Heart right ventricle (tissue), 16 donors: Measurements from ENCODE around the gene NKIRAS2. TPM values are rescaled to one million over a fixed set of nuclear protein-coding genes. Genes with fewer than 3 reads are reported as not detected.

Experiments used
- ATAC-seq, 8 donors: fragments of 200-7000 bp; cut with Tn5 transposase; one replicate each; pipeline ENCODE4 v1.9.1; 2020; ENCODE audit warnings: mild to moderate bottlenecking in 8 of 8, moderate library complexity in 8 of 8, moderate number of reproducible peaks in 1 of 8
- DNase-seq, 2 donors: peaks; one replicate each; pipeline ENCODE4 v3.0.0-alpha.2; 2020
- H3K27ac ChIP-seq, 10 donors: fragments of 200-600 bp; sonication (generic) in 2 of 10; one replicate each; pipeline versions ENCODE4 v1.5.0 to v1.8.0; 2020 to 2022; ENCODE audit warnings: mild to moderate bottlenecking in 3 of 10
- H3K27me3 ChIP-seq, 7 donors: fragments of 200-600 bp; one replicate each; pipeline ENCODE4 v1.8.0; 2021 to 2022; ENCODE audit warnings: mild to moderate bottlenecking in 2 of 7
- H3K36me3 ChIP-seq, 9 donors: fragments of 200-600 bp; sonication (generic) in 1 of 9; one replicate each; pipeline versions ENCODE4 v1.5.0 to v1.8.0; 2020 to 2022; ENCODE audit warnings: mild to moderate bottlenecking in 2 of 9
- H3K4me1 ChIP-seq, 9 donors: fragments of 200-600 bp; sonication (generic) in 1 of 9; one replicate each; pipeline versions ENCODE4 v1.5.0 to v1.8.0; 2020 to 2022; ENCODE audit warnings: mild to moderate bottlenecking in 4 of 9
- H3K4me3 ChIP-seq, 10 donors: fragments of 200-600 bp; sonication (generic) in 2 of 10; one replicate each; pipeline versions ENCODE4 v1.5.0 to v1.8.0; 2020 to 2022; ENCODE audit warnings: mild to moderate bottlenecking in 7 of 10, moderate library complexity in 2 of 10
- H3K9me3 ChIP-seq, 11 donors: fragments of 200-600 bp in 10 of 11; sonication (generic) in 2 of 11; one replicate each; pipeline versions ENCODE4 v1.5.0 to v1.8.0; 2013 to 2022; ENCODE audit warnings: mild to moderate bottlenecking in 2 of 11, control low read depth in 1 of 11, moderate library complexity in 1 of 11
- WGBS, 2 donors: extraction: QIAGEN DNeasy Blood & Tissue Kit; methylation state at CpG; one replicate each; pipeline ENCODE4 v1.1.7; 2013; ENCODE audit warnings: inconsistent platforms in 1 of 2; 5-methylcytosine and 5-hydroxymethylcytosine counted together
- intact Hi-C, 10 donors: fragments of 100-400 bp; cut with DNase I; formaldehyde crosslinking; loops; one replicate each; pipeline versions ENCODE4 v1.11.1 to v1.14.2; 2022
- polyA plus RNA-seq, 2 donors: library from polyadenylated mRNA; stranded (reverse); fragments of 200-250 nt; gene quantifications; one replicate each; pipeline ENCODE4 v1.2.3, GENCODE V29; 2013
- total RNA-seq, 10 donors: library from RNA; stranded (reverse); fragmentation: NEBNext Ultra II Directional in 3 of 10; extraction: Animal tissue kit (Norgen Biotek cat#: 25700) in 3 of 10; gene quantifications; one replicate each; pipeline versions ENCODE4 v1.2.1 to v1.2.4, GENCODE V29; 2021 to 2023
- TF ChIP-seq, protein P1 (sequence below), 9 donors: fragments of 200-600 bp; sonication (generic) in 2 of 9; IDR thresholded peaks; one replicate each; pipeline versions ENCODE4 v1.5.0 to v1.8.0; 2021 to 2022; ENCODE audit warnings: antibody characterized with exemption in 9 of 9, mild to moderate bottlenecking in 5 of 9, moderate library complexity in 1 of 9
- donor health status: Arrhythmogenic right ventricular cardiomyopathy.
- donor health status: ischemic (EF 13 %, LVEDD 7.1; RV severe dilation, severe dysfunction).
- donor health status: healthy with polysubstance abuse.
- donor health status: DM: no; HTN: yes; CAD: no.
- donor health status: DM: no; HTN: no; CAD: no.
- donor health status: ischemic (EF 25% LVEDD 6.9; RV normal size, moderate dysfunction).
- donor health status: ischemic (EF 25% LVEDD 5.7; RV mildly dilated, moderate dysfunction).
- donor health status: healthy.
- donor health status: DM: yes; HTN: yes; CAD: no.
- donor health status: Ischemic cardiomyopathy.
- donor health status: ischemic (EF 35%, LVEDD 5.7; RV mildly dilated, moderate dysfunction).
- donor health status: nonischemic (EF 11% LVEDD 7.7; RV severe dilation, severe dysfunction).
- donor health status: DM: yes; HTN: yes; CAD: no.
- donor health status: PGD.
- donor health status: ischemic (EF 29% LVEDD 5.4; RV normal size, mild dysfunction).
- donor health status: nonischemic (EF 23%, LVEDD 6.1; RV moderate dilation, normal function).

Gene NKIRAS2
- total and polyA plus RNA-seq, 12 donors, result 50.1 to 64.1 (median 57.2) TPM

DNA sequence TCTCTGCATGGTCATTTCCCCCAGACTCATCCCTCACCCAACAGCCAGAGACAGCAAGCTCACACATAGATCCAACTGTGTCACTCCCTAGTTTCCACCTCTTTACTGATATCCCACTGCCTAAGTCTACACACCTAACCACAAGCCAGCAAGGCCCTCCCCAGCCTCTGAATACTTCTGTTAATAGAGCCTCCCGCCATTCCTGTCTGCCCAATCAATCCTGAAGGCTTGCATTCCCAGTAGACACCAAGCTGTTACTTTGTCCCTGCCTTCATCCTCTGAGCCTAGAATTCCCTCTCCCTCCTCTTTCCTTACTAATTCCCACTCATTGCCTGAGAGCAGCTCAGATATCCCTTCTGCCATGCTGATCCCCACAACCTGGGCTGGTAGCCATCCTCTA lies 25.8 kb downstream of the NKIRAS2 start:
- Histone ChIP-seq H3K4me3 (no peak overlapping the region), H3K36me3 (peaks cover 0 to 7% (median 0%) of the 10 kb centered on the region in 9 donors), H3K27ac (no peak overlapping the region), H3K4me1 (peaks cover 0 to 8% (median 7%) of the 10 kb centered on the region in 9 donors), H3K9me3 (no peaks in the 10 kb centered on the region), H3K27me3 (peaks cover 0 to under 1% (median 0%) of the 10 kb centered on the region in 7 donors)
- no peak for ATAC-seq
- no peak for DNase-seq
- 91 to 93% methylated on average over 1 of the region's 1 CpG for WGBS, 2 donors
- TF ChIP-seq, protein P1, sequence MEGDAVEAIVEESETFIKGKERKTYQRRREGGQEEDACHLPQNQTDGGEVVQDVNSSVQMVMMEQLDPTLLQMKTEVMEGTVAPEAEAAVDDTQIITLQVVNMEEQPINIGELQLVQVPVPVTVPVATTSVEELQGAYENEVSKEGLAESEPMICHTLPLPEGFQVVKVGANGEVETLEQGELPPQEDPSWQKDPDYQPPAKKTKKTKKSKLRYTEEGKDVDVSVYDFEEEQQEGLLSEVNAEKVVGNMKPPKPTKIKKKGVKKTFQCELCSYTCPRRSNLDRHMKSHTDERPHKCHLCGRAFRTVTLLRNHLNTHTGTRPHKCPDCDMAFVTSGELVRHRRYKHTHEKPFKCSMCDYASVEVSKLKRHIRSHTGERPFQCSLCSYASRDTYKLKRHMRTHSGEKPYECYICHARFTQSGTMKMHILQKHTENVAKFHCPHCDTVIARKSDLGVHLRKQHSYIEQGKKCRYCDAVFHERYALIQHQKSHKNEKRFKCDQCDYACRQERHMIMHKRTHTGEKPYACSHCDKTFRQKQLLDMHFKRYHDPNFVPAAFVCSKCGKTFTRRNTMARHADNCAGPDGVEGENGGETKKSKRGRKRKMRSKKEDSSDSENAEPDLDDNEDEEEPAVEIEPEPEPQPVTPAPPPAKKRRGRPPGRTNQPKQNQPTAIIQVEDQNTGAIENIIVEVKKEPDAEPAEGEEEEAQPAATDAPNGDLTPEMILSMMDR (IDR thresholded peaks at IDR 0.05), result no peak
- intact Hi-C loops, result no loop called here

DNA sequence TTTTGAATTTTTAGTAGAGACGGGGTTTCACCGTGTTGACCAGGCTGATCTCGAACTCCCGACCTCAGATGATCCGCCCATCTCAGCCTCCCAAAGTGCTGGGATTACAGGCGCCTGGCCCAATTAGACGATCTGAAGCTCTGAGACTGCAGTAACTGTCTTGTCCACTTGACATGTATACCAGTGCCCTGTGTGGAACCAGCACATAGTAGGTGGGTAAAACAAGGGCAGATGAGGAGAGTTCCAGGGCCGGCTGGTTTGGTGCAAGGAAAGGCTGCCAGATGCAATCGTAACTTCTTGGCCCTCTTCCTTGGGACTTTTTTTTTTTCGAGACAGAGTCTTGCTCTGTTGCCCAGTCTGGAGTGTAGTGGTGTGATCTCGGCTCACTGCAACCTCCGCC lies 27.5 kb downstream of the NKIRAS2 start:
- 87 to 88% methylated on average over 12 of the region's 12 CpGs for WGBS, 2 donors
- H3K4me1 ChIP-seq, result peaks cover 0 to 13% (median 7%) of the 10 kb centered on the region in 9 donors
- no peak overlapping the region for H3K4me3 ChIP-seq
- no peak overlapping the region for H3K27ac ChIP-seq
- ATAC-seq (no peak), DNase-seq (no peak)
- peaks cover 0 to 7% (median 0%) of the 10 kb centered on the region in 9 donors for H3K36me3 ChIP-seq
- intact Hi-C loops, result no loop called here
- no peaks in the 10 kb centered on the region for H3K9me3 ChIP-seq
- TF ChIP-seq, protein P1 (IDR thresholded peaks at IDR 0.05), result no peak
- H3K27me3 ChIP-seq, result peaks cover 0 to 9% (median under 1%) of the 10 kb centered on the region in 7 donors

DNA sequence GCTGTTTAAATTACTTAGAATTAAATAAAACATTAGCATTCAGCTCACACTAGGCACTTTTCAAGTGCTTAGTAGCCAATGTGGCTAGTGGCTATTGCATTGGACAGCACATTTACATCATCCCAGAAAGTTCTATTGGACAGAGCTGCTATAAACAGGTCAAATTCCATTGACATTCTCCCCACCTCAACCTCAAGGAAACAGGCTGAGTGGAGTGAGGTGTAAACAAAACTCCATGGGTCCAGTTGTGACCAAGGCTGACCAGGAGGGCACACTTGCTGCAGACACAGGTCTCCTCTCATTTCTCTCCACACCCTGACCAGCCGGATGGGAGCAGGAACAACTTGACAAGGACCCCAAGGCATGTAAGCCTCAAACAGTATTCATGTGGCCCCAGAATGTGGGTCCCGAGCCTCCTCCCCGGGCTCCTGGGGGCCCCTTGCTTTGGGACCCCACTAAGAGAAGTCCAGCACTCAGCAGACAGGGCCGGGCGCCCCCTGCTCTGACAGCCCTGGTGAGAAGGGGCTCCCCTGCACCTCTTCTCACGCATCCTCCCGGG lies 30.0 kb downstream of the NKIRAS2 start:
- Histone ChIP-seq H3K4me3 (peak overlapping the region; percentile 48 to 97 (median 75)), H3K9me3 (no peaks in the 10 kb centered on the region), H3K27ac (peak overlapping the region in 5 of 10 donors; percentile 32 to 71 (median 41)), H3K4me1 (peaks cover 0 to 13% (median 7%) of the 10 kb centered on the region in 9 donors), H3K27me3 (peaks cover 4 to 30% (median 22%) of the 10 kb centered on the region in 7 donors), H3K36me3 (no peaks in the 10 kb centered on the region)
- WGBS, 2 donors, result 1 to 2% methylated on average over 7 of the region's 7 CpGs
- peak in 4 of 8 donors; percentile 6 to 24 (median 12) for ATAC-seq
- intact Hi-C loops, result loop anchor here in 1 of 10 donors (1.0 kb wide), 1 partner anchor 25 kb away; no protein-coding TSS in a partner anchor
- DNase-seq, result no peak
- TF ChIP-seq, protein P1 (IDR thresholded peaks at IDR 0.05), result no peak

DNA sequence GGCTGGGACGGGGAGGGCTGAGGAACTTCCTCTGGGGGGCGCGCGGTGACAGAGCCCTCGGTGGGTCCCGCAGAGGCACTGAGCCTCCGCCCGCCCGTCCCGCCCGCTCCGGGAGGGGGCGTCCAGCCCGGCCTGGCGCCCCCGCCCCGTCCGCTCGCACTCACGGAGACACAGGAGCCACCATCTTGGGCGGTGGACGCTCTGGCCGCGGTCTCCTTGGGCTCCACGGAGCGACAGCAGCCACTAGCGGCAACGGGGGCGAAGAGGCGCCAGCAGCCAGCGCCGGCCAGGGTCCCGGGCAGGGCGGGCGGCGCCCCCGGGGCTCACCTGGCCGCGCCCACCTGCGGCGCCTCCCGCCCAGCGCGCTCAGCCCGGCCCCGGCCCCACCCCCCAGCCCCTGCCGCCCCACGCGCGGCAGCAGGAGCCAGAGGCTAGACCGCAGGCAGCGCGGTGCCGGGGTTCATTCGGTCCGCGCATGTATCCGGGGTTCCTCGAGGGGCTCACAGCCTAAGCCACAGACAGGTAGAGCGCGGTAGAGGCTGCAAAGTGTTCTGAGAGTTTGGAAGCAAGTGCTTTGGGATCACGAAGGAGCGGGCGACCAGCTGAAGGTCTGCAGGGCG lies 30.6 kb downstream of the NKIRAS2 start, which contains the start of gene C17orf113:
TSS of gene C17orf113 (minus strand) at position 209 of the 620 bp plus-strand sequence. CDS start 7,225 bp downstream, outside the sequence.
- Histone ChIP-seq H3K27me3 (peaks cover 4 to 34% (median 28%) of the 10 kb centered on the region in 7 donors), H3K9me3 (no peaks in the 10 kb centered on the region), H3K27ac (peak within 1 kb of the TSS in 5 of 10 donors; percentile 32 to 71 (median 41)), H3K36me3 (no peaks in the 10 kb centered on the region), H3K4me1 (peaks cover 0 to 13% (median 7%) of the 10 kb centered on the region in 9 donors), H3K4me3 (peak within 1 kb of the TSS; percentile 48 to 97 (median 75))
- DNase-seq (peak; percentile 50 to 59), ATAC-seq (peak; percentile 65 to 90 (median 79))
- TF ChIP-seq, protein P1 (IDR thresholded peaks at IDR 0.05), result peak in 8 of 9 donors; percentile 11 to 57 (median 44)
- intact Hi-C loops, result loop anchor here in 2 of 10 donors (1.0 kb wide), 2 partner anchors 17 to 25 kb away; no protein-coding TSS in a partner anchor
- 1% methylated on average over 38 to 65 of the region's 65 CpGs for WGBS, 2 donors
